ENCODE data around the gene RNU6-7. TPM values are rescaled to one million over a fixed set of nuclear protein-coding genes. Genes with fewer than 3 reads are reported as not detected.

RNU6-7 gene
- polyA plus RNA-seq, 1 donor from 2014 or later = not detected

Other genes with a start within 250 kb of the RNU6-7 start
- 26.0 TPM for gene ARHGAP5, start 124.7 kb upstream of the RNU6-7 start, polyA plus RNA-seq
- gene RNU6-8, start 1.2 kb downstream of the RNU6-7 start, polyA plus RNA-seq = not detected
- gene AKAP6, start 127.3 kb downstream of the RNU6-7 start, polyA plus RNA-seq = 1.9 TPM